ENCODE results near the gene TGFBI.

TGFBI gene

GRCh38 chr5:136076881-136077445 is 48.2 kb downstream of the TGFBI start:
- ATAC-seq (ENCODE audit: low read depth) = no peak
- H3K4me3 ChIP-seq (ENCODE audit: severe bottlenecking) = no peak overlapping the region
- DNase-seq (ENCODE audit: low spot score) = no peak
- TF ChIP-seq, protein P1, sequence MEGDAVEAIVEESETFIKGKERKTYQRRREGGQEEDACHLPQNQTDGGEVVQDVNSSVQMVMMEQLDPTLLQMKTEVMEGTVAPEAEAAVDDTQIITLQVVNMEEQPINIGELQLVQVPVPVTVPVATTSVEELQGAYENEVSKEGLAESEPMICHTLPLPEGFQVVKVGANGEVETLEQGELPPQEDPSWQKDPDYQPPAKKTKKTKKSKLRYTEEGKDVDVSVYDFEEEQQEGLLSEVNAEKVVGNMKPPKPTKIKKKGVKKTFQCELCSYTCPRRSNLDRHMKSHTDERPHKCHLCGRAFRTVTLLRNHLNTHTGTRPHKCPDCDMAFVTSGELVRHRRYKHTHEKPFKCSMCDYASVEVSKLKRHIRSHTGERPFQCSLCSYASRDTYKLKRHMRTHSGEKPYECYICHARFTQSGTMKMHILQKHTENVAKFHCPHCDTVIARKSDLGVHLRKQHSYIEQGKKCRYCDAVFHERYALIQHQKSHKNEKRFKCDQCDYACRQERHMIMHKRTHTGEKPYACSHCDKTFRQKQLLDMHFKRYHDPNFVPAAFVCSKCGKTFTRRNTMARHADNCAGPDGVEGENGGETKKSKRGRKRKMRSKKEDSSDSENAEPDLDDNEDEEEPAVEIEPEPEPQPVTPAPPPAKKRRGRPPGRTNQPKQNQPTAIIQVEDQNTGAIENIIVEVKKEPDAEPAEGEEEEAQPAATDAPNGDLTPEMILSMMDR (IDR thresholded peaks at IDR 0.05; ENCODE audit: poor library complexity, severe bottlenecking) = no peak
- no peak overlapping the region for H3K27ac ChIP-seq (ENCODE audit: poor library complexity, severe bottlenecking)
- H3K4me1 ChIP-seq (ENCODE audit: insufficient read depth, poor library complexity, severe bottlenecking) = no peaks in the 10 kb centered on the region
- no peaks in the 10 kb centered on the region for H3K36me3 ChIP-seq (ENCODE audit: low read depth)
- no peaks in the 10 kb centered on the region for H3K9me3 ChIP-seq (ENCODE audit: severe bottlenecking)
- no peaks in the 10 kb centered on the region for H3K27me3 ChIP-seq (ENCODE audit: insufficient read depth, poor library complexity, severe bottlenecking)

GRCh38 chr5:136079195-136079985 is 50.6 kb downstream of the TGFBI start:
- DNase-seq (ENCODE audit: low spot score) (no peak), ATAC-seq (ENCODE audit: low read depth) (no peak)
- Histone ChIP-seq H3K27me3 (ENCODE audit: insufficient read depth, poor library complexity, severe bottlenecking) (no peaks in the 10 kb centered on the region), H3K9me3 (ENCODE audit: severe bottlenecking) (no peaks in the 10 kb centered on the region), H3K27ac (ENCODE audit: poor library complexity, severe bottlenecking) (no peak overlapping the region), H3K4me1 (ENCODE audit: insufficient read depth, poor library complexity, severe bottlenecking) (no peaks in the 10 kb centered on the region), H3K4me3 (ENCODE audit: severe bottlenecking) (no peak overlapping the region), H3K36me3 (ENCODE audit: low read depth) (no peaks in the 10 kb centered on the region)
- TF ChIP-seq, protein P1 (IDR thresholded peaks at IDR 0.05; ENCODE audit: poor library complexity, severe bottlenecking) = no peak

- TF ChIP-seq, protein P1 (IDR thresholded peaks at IDR 0.05; ENCODE audit: poor library complexity, severe bottlenecking) = no peak
- no peak for DNase-seq (ENCODE audit: low spot score)
- Histone ChIP-seq H3K27ac (ENCODE audit: poor library complexity, severe bottlenecking) (no peak overlapping the region), H3K4me1 (ENCODE audit: insufficient read depth, poor library complexity, severe bottlenecking) (no peaks in the 10 kb centered on the region), H3K9me3 (ENCODE audit: severe bottlenecking) (no peaks in the 10 kb centered on the region), H3K4me3 (ENCODE audit: severe bottlenecking) (no peak overlapping the region), H3K36me3 (ENCODE audit: low read depth) (no peaks in the 10 kb centered on the region), H3K27me3 (ENCODE audit: insufficient read depth, poor library complexity, severe bottlenecking) (no peaks in the 10 kb centered on the region)
- no peak for ATAC-seq (ENCODE audit: low read depth)
These were observed 51.3 kb downstream of the TGFBI start for GRCh38 chr5:136080113-136080482.

- ATAC-seq (ENCODE audit: low read depth) (no peak), DNase-seq (ENCODE audit: low spot score) (no peak)
- no peaks in the 10 kb centered on the region for H3K4me1 ChIP-seq (ENCODE audit: insufficient read depth, poor library complexity, severe bottlenecking)
- no peaks in the 10 kb centered on the region for H3K36me3 ChIP-seq (ENCODE audit: low read depth)
- H3K27me3 ChIP-seq (ENCODE audit: insufficient read depth, poor library complexity, severe bottlenecking) = no peaks in the 10 kb centered on the region
- H3K4me3 ChIP-seq (ENCODE audit: severe bottlenecking) = no peak overlapping the region
- H3K9me3 ChIP-seq (ENCODE audit: severe bottlenecking) = no peaks in the 10 kb centered on the region
- TF ChIP-seq, protein P1 (IDR thresholded peaks at IDR 0.05; ENCODE audit: poor library complexity, severe bottlenecking) = no peak
- H3K27ac ChIP-seq (ENCODE audit: poor library complexity, severe bottlenecking) = no peak overlapping the region
These were observed 51.9 kb downstream of the TGFBI start for GRCh38 chr5:136080483-136081216.
